Fibroblast of peridontal ligament (primary cell): Measurements from ENCODE around the gene EHD2.
"Not testable (repeated sequence)": the region's sequence is repeated elsewhere in the genome, so short reads cannot be mapped to it uniquely, and the experiment has no call there.

ENCODE experiments used
- DNase-seq: peaks from one replicate; pipeline ENCODE4 v3.0.0-alpha.2; 2010; ENCODE audit errors: extremely low read depth

Gene EHD2

GRCh38 chr19:47749326-47749725, 36.1 kb downstream of the EHD2 start:
- no peak for DNase-seq

GRCh38 chr19:47750752-47751151, 37.5 kb downstream of the EHD2 start:
- DNase-seq, result no peak

- DNase-seq, result no peak
Measured at GRCh38 chr19:47752440-47753211, 39.4 kb downstream of the EHD2 start.

GRCh38 chr19:47754206-47755064, 41.2 kb downstream of the EHD2 start:
- DNase-seq, result no peak

GRCh38 chr19:47755065-47755761, 42.0 kb downstream of the EHD2 start:
- DNase-seq, result no peak

- DNase-seq, result no peak
Measured at GRCh38 chr19:47755762-47756626, 42.8 kb downstream of the EHD2 start.

GRCh38 chr19:47756627-47756929, 43.4 kb downstream of the EHD2 start:
- DNase-seq, result no peak

GRCh38 chr19:47756953-47757608, 43.9 kb downstream of the EHD2 start:
- no peak for DNase-seq

GRCh38 chr19:47757617-47758442, 44.6 kb downstream of the EHD2 start:
- DNase-seq, result no peak

GRCh38 chr19:47758443-47758804, 45.2 kb downstream of the EHD2 start:
- DNase-seq, result no peak

GRCh38 chr19:47760632-47760999, 47.4 kb downstream of the EHD2 start:
- no peak for DNase-seq

GRCh38 chr19:47761566-47761965, 48.3 kb downstream of the EHD2 start:
- DNase-seq, result no peak

GRCh38 chr19:47762151-47762550, 48.9 kb downstream of the EHD2 start:
- DNase-seq, result no peak

GRCh38 chr19:47762615-47763308, 49.5 kb downstream of the EHD2 start:
- peak; percentile 29 for DNase-seq

GRCh38 chr19:47764705-47765104, 51.5 kb downstream of the EHD2 start:
- not testable (repeated sequence) for DNase-seq

GRCh38 chr19:47765523-47766358, 52.5 kb downstream of the EHD2 start:
- DNase-seq, result peak; percentile 33

GRCh38 chr19:47766359-47766620, 53.1 kb downstream of the EHD2 start:
- DNase-seq, result no peak

- no peak for DNase-seq
Measured at GRCh38 chr19:47766670-47767069, 53.4 kb downstream of the EHD2 start.

GRCh38 chr19:47767349-47767748, 54.1 kb downstream of the EHD2 start:
- no peak for DNase-seq
